GM21825 (cell line): ENCODE measurements around the gene ABHD2.
"Not testable (repeated sequence)": the region's sequence is repeated elsewhere in the genome, so short reads cannot be mapped to it uniquely, and the experiment has no call there.

ENCODE experiments used
- ATAC-seq: cut with Tn5 transposase; IDR thresholded peaks from one replicate; pipeline ENCODE4 v1.9.1; 2021; ENCODE audit warnings: mild to moderate bottlenecking, moderate library complexity; ENCODE audit not compliant: unreplicated experiment

Gene ABHD2

GRCh38 chr15:89087830-89088604, at the start of gene ABHD2:
Gene ABHD2, plus strand, starts transcription at chr15:89088456. Its CDS starts 27,872 bp downstream, at chr15:89116328.
- peak; percentile 95 for ATAC-seq

GRCh38 chr15:89039142-89039541, 49.1 kb upstream of the ABHD2 start:
- no peak for ATAC-seq

- ATAC-seq: no peak
Measured at GRCh38 chr15:89041507-89041906, 46.7 kb upstream of the ABHD2 start.

- no peak for ATAC-seq
Measured at GRCh38 chr15:89042387-89042786, 45.9 kb upstream of the ABHD2 start.

GRCh38 chr15:89043031-89044002, 44.9 kb upstream of the ABHD2 start:
- no peak for ATAC-seq

- not testable (repeated sequence) for ATAC-seq
Measured at GRCh38 chr15:89049016-89049666, 39.1 kb upstream of the ABHD2 start.

- no peak for ATAC-seq
Measured at GRCh38 chr15:89051875-89052274, 36.4 kb upstream of the ABHD2 start.

GRCh38 chr15:89052474-89052873, 35.8 kb upstream of the ABHD2 start:
- ATAC-seq: no peak

- ATAC-seq: no peak
Measured at GRCh38 chr15:89054873-89055272, 33.4 kb upstream of the ABHD2 start.

- ATAC-seq: no peak
Measured at GRCh38 chr15:89057506-89058133, 30.6 kb upstream of the ABHD2 start.

GRCh38 chr15:89058376-89058775, 29.9 kb upstream of the ABHD2 start:
- ATAC-seq: no peak

- no peak for ATAC-seq
Measured at GRCh38 chr15:89058876-89059405, 29.3 kb upstream of the ABHD2 start.

- ATAC-seq: no peak
Measured at GRCh38 chr15:89066280-89066679, 22.0 kb upstream of the ABHD2 start.

- ATAC-seq: peak; percentile 55
Measured at GRCh38 chr15:89067751-89068150, 20.5 kb upstream of the ABHD2 start.

GRCh38 chr15:89068325-89068784, 19.9 kb upstream of the ABHD2 start:
- peak; percentile 84 for ATAC-seq

- ATAC-seq: no peak
Measured at GRCh38 chr15:89070197-89071124, 17.8 kb upstream of the ABHD2 start.

- no peak for ATAC-seq
Measured at GRCh38 chr15:89071471-89071870, 16.8 kb upstream of the ABHD2 start.

- no peak for ATAC-seq
Measured at GRCh38 chr15:89072277-89072869, 15.9 kb upstream of the ABHD2 start.
